GM12864 (cell line): Measurements from ENCODE around the gene CDX2.

Source experiments
- DNase-seq: peaks from one replicate; pipeline ENCODE4 v3.0.0-alpha.2; 2011; ENCODE audit warnings: low read depth
- H3K4me3 ChIP-seq: 2 replicates; pipeline ENCODE4 v1.5.1; 2011; ENCODE audit warnings: mild to moderate bottlenecking, low read depth, low read length, control low read depth
- TF ChIP-seq, protein P1 (sequence below): IDR thresholded peaks from 2 replicates; pipeline ENCODE4 v1.5.1; 2011; ENCODE audit warnings: low read depth, mild to moderate bottlenecking, moderate library complexity, low read length, control low read depth, inconsistent platforms; ENCODE audit errors: missing control alignments

Gene CDX2

DNA sequence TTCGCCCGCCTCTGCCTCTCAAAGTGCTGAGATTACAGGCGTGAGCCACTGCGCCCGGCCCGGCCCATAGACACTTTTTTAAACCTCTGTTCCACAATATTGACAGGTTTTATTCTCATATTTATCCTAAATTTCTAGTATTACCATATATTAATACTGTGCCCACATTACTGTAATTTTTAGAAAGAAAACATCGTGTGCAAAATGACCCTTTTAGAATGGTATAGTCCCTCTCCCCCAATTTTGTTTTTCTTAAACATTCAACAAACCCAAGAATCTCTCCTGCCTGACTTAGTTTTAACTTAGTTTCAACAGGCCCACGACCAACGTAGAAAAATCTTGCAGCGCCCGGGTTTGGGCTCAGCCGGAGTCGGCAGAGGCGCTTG lies 9.1 kb downstream of the CDX2 start:
- TF ChIP-seq, protein P1, sequence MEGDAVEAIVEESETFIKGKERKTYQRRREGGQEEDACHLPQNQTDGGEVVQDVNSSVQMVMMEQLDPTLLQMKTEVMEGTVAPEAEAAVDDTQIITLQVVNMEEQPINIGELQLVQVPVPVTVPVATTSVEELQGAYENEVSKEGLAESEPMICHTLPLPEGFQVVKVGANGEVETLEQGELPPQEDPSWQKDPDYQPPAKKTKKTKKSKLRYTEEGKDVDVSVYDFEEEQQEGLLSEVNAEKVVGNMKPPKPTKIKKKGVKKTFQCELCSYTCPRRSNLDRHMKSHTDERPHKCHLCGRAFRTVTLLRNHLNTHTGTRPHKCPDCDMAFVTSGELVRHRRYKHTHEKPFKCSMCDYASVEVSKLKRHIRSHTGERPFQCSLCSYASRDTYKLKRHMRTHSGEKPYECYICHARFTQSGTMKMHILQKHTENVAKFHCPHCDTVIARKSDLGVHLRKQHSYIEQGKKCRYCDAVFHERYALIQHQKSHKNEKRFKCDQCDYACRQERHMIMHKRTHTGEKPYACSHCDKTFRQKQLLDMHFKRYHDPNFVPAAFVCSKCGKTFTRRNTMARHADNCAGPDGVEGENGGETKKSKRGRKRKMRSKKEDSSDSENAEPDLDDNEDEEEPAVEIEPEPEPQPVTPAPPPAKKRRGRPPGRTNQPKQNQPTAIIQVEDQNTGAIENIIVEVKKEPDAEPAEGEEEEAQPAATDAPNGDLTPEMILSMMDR, result no peak
- no peak for DNase-seq
- H3K4me3 ChIP-seq, result no peak overlapping the region

DNA sequence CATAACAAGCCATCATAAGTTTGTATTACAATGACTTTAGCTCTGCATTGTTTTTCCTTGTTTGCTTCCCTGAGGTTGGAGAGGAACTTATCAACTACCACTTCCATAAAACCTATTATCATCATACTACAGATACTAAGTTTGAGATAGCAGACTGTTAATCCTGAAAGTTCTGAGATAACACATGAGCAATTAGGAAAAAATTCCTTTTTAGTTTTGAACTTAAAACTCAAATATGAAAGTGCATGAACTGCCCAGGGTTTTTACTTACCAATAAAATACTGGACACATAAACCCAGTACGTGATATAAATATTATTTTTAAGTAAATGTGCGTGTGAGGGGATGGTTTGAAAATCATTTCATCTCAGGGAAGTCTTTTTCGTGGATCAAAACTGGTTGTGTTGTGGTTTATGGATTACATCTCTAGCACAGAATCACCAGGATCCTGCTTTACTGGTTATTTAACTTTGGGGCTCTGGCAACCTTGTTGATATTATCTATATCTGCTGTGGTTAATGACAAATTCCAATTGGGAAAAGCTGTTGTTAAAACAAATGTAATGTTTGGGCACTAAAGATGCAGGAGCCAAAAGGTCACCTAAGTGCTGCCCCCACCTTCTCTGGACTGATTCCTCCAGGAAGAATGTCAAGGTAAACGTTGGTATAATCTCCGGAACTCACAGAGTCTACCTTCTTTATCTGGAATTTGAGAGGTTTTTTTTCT lies 12.4 kb downstream of the CDX2 start:
- TF ChIP-seq, protein P1, result no peak
- no peak overlapping the region for H3K4me3 ChIP-seq
- DNase-seq, result no peak

DNA sequence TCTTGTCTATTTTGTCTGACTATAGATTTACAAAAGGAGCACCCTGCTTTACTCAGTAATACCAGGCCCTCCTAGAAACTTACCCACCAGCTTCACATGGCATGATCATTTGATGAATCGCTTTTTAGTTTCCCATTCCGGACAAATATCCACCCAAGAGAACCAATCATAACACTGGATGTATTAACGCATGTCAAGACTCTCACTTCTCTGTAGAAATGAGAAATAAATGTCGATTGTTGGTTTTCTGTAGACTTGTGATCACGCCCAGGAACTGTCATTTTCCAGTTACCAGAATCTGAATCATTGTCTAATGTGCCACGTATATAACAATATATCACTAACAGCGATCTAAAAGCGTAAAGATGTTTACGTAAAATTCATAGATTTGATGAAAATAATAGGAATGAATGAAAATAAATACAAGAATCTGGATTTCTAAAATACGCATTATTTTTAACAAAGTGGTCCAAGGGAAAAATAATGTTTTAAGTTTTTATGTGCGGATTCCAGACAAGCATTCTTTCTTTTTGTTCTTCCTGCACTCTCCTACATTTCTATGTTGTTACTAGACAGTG lies 14.0 kb downstream of the CDX2 start:
- TF ChIP-seq, protein P1, result no peak
- no peak for DNase-seq
- H3K4me3 ChIP-seq, result no peak overlapping the region

DNA sequence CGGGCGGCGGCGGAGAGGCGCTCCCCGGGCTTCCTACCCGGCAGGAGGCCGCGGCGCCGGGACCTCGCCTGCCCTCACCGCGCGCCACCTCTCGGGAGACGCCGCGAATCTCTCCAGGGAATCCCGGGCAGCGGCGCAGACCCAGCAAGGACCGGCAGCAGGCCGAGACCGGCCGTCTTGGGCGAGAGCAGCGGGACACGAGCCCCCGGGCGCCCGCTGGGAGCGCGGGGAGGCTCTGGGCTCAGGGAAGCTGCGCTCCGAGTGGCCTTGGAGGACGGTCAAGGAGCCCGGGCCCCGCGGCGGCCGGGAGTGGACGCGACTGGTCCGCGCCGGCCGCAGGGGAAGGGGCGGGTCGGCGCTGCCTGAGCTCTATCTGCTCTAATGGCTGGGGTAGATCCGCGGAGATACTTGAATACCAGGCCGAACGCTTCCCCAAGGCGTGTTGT lies 14.7 kb downstream of the CDX2 start:
- TF ChIP-seq, protein P1, result no peak
- no peak for DNase-seq
- peak overlapping the region; percentile 51 for H3K4me3 ChIP-seq

DNA sequence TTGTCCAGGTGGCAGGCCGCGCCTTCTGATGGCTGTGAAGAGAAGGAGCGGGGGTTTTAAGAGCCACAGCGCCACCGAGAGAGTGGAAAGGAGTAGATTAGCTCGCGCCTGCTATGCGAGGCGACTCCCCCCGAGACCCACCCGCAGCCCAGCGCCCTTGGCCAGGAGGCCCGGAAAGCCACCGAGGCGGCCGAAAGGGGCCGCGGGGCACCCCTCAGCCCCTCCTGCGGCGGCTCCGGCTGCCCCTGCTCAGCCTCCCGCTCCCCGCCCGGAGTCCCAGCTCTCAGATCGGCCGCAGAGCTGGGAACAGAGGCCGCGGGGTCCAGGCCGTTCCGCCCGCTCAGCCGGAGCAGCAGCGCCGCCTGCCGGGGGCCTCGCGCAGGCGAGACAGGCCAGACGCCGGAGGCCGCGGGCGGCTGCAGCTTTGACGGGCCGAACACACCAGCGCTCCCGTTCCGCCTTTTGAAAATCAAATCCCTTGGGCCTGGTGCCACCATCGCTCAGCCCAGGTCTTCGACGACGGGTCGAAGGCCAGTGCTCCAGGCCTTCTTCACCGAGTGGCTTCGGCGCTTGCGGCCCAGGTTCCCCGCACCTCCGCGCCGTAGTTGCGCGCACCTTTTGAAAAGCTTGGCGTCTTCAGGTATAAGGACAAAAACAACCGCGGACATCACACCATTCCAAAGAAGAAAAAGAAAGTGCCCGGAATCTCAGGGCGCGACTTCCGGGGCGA lies 15.3 kb downstream of the CDX2 start:
- TF ChIP-seq, protein P1, result peak; percentile 92
- peak; percentile 12 for DNase-seq
- peak overlapping the region; percentile 51 for H3K4me3 ChIP-seq

DNA sequence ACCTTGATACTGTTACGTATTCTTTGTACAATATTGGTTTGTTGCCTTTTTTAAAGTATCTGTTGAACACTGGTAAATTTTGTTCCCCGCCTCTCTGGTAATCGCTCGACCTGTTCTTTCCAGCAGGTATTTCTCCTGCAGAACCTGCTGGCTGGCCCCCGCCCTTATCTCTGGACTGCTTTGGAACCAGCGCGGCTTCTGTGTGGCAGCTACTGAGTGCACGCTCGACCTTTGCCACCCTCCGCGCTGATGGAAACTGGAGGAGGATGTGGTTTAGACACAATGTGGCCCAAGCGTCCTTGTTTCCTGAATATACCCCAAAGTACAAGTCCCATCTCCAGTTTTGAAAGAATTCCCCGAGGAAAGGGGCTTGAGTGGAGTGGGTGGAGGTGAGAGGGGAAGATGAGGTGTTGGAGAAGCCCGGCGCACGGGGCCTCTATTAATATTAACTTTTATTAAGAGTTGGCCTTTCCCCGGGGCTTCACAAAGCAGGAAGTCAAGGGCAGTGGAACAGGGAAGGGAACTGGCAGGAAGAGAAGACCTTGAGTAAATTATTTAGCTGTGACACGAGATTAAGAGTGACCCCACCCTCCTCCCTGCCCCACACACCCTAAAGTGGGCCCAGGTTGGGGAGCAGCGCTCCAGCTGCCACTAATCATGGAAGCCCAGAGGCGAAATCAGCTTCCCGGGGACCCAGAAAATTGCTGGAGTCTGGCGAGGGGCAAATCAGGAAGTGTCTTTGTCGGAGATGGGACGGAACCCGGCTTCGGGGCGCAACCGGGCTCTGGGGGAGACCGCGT lies 16.0 kb downstream of the CDX2 start:
- peak overlapping the region; percentile 51 for H3K4me3 ChIP-seq

More for the DNA sequence above, 16.0 kb downstream of the CDX2 start:
- DNase-seq, result no peak
- TF ChIP-seq, protein P1, result no peak
